HL-60 (cell line): ENCODE results near the gene MAGEF1.

Experiments used
- DNase-seq, 2 experiments: peaks; one replicate each; pipeline ENCODE4 v3.0.0-alpha.2; 2010 to 2020; ENCODE audit warnings: low read depth in 1 of 2, low spot score in 1 of 2
- H3K27ac ChIP-seq: fragments of 250-450 bp; sonication (Bioruptor Pico); replicated peaks from 2 replicates; pipeline ENCODE4 v1.5.1; 2020; ENCODE audit warnings: mild to moderate bottlenecking, moderate library complexity
- H3K27me3 ChIP-seq: fragments of 250-450 bp; sonication (Bioruptor Pico); 2 replicates; pipeline ENCODE4 v1.5.1; 2021; ENCODE audit warnings: mild to moderate bottlenecking, moderate library complexity; ENCODE audit not compliant: insufficient read depth, poor library complexity, severe bottlenecking
- H3K4me3 ChIP-seq: replicated peaks from 2 replicates; pipeline ENCODE4 v1.5.1; 2011; ENCODE audit warnings: mild to moderate bottlenecking, control low read depth, low read length; ENCODE audit not compliant: insufficient read depth
- GABPA ChIP-seq: IDR thresholded peaks from 2 replicates; pipeline ENCODE4 v1.6.1; 2012; ENCODE audit warnings: low read depth
- POLR2AphosphoS5 ChIP-seq: IDR thresholded peaks from 2 replicates; pipeline ENCODE4 v1.6.1; 2012; ENCODE audit warnings: low read depth
- SPI1 ChIP-seq: IDR thresholded peaks from 2 replicates; pipeline ENCODE4 v1.6.1; 2012; ENCODE audit warnings: low read depth, mild to moderate bottlenecking, borderline replicate concordance
- TF ChIP-seq, protein P1 (sequence below): IDR thresholded peaks from 2 replicates; pipeline ENCODE4 v1.6.1; 2012; ENCODE audit warnings: low read depth; ENCODE audit not compliant: insufficient replicate concordance
- TF ChIP-seq, protein P2 (sequence below): IDR thresholded peaks from one replicate; pipeline ENCODE4 v1.5.1; 2011; ENCODE audit warnings: low read length, control low read depth, inconsistent platforms; ENCODE audit not compliant: insufficient read depth

The MAGEF1 gene

DNA sequence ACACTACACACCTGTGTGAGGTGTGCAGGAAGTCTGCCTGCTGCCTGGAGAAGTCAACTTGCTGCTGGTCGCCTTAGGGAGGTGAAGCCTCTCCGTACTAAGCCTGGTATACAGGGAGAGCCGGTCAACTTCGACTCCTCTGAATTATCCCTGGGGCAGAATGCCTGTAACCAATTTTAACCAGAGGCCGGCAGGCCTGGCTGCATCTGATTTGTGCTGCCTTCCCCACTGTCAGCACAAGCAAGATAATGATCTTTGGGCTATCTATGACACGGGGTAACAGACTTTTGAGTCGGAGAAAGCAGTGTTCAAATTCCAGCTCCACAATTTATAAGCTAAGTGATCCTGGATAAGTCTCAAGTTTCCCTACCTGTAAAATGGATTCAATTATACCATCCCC, 42.3 kb downstream of the MAGEF1 start:
- Histone ChIP-seq H3K4me3 (no peak overlapping the region), H3K27me3 (no peaks in the 10 kb centered on the region), H3K27ac (no peak overlapping the region)
- no peak for DNase-seq
- TF ChIP-seq, protein P1, sequence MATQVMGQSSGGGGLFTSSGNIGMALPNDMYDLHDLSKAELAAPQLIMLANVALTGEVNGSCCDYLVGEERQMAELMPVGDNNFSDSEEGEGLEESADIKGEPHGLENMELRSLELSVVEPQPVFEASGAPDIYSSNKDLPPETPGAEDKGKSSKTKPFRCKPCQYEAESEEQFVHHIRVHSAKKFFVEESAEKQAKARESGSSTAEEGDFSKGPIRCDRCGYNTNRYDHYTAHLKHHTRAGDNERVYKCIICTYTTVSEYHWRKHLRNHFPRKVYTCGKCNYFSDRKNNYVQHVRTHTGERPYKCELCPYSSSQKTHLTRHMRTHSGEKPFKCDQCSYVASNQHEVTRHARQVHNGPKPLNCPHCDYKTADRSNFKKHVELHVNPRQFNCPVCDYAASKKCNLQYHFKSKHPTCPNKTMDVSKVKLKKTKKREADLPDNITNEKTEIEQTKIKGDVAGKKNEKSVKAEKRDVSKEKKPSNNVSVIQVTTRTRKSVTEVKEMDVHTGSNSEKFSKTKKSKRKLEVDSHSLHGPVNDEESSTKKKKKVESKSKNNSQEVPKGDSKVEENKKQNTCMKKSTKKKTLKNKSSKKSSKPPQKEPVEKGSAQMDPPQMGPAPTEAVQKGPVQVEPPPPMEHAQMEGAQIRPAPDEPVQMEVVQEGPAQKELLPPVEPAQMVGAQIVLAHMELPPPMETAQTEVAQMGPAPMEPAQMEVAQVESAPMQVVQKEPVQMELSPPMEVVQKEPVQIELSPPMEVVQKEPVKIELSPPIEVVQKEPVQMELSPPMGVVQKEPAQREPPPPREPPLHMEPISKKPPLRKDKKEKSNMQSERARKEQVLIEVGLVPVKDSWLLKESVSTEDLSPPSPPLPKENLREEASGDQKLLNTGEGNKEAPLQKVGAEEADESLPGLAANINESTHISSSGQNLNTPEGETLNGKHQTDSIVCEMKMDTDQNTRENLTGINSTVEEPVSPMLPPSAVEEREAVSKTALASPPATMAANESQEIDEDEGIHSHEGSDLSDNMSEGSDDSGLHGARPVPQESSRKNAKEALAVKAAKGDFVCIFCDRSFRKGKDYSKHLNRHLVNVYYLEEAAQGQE, result no peak
- TF ChIP-seq SPI1 (no peak), POLR2AphosphoS5 (no peak), GABPA (no peak)
- TF ChIP-seq, protein P2, sequence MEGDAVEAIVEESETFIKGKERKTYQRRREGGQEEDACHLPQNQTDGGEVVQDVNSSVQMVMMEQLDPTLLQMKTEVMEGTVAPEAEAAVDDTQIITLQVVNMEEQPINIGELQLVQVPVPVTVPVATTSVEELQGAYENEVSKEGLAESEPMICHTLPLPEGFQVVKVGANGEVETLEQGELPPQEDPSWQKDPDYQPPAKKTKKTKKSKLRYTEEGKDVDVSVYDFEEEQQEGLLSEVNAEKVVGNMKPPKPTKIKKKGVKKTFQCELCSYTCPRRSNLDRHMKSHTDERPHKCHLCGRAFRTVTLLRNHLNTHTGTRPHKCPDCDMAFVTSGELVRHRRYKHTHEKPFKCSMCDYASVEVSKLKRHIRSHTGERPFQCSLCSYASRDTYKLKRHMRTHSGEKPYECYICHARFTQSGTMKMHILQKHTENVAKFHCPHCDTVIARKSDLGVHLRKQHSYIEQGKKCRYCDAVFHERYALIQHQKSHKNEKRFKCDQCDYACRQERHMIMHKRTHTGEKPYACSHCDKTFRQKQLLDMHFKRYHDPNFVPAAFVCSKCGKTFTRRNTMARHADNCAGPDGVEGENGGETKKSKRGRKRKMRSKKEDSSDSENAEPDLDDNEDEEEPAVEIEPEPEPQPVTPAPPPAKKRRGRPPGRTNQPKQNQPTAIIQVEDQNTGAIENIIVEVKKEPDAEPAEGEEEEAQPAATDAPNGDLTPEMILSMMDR, result no peak

DNA sequence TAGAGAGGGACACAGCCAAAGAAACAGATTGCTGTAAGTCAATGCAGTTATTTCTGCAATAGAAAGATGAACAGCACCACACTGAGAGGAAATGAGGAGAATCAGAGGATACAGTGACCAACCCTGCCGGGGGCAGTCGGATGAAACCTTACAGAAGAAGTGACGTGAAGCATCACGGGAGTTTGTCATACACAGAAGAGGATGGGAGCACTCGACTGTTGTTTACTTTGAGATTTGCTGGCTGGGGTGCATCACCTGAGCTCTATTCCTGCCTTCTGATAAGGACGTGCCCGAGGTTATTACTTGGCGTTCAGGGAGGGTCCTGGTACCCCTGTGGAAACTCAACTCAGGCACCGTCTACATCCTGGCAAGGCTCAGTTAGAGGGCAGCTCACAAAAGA, 45.4 kb downstream of the MAGEF1 start:
- Histone ChIP-seq H3K4me3 (no peak overlapping the region), H3K27me3 (no peaks in the 10 kb centered on the region), H3K27ac (no peak overlapping the region)
- TF ChIP-seq, protein P2, result no peak
- TF ChIP-seq POLR2AphosphoS5, result no peak
- no peak for TF ChIP-seq GABPA
- TF ChIP-seq, protein P1, result no peak
- no peak for TF ChIP-seq SPI1
- DNase-seq, result no peak

DNA sequence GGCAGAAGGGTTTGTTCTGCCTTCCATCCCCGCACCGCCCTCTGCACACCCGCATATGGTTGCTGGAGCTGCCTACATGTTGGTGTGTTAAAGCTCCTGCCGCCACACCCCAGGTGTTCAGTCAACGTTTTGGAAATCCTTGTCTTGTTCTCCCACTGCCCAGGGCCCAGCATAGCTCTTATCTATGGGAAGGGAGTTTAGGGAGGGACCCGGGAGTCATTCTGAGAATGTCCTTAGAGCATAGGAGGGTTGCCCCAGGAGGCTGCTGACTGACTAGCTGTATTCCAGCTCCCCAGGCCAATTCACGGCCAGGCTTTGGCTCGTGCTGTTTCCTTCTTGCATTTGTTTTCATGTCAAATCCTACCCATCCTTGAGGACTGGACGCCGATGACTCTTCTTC, 46.8 kb downstream of the MAGEF1 start:
- H3K4me3 ChIP-seq, result no peak overlapping the region
- no peak for DNase-seq
- H3K27ac ChIP-seq, result no peak overlapping the region
- no peaks in the 10 kb centered on the region for H3K27me3 ChIP-seq
- TF ChIP-seq, protein P2, result no peak
- TF ChIP-seq, protein P1, result no peak
